A549 (cell line): ENCODE results near the gene TRIM15. TPM values are rescaled to one million over a fixed set of nuclear protein-coding genes. Genes with fewer than 3 reads are reported as not detected.

Source experiments
- ATAC-seq, 2 experiments: fragments of 200-7000 bp in 1 of 2; fragments of >200 bp in 1 of 2; cut with Nextera tagmentation in 1 of 2; cut with Tn5 transposase in 1 of 2; 3 replicates each; pipeline versions ENCODE4 v1.8.0 to v1.9.1; 2018 to 2020; ENCODE audit warnings: mild to moderate bottlenecking in 1 of 2, moderate library complexity in 1 of 2
- CTCF ChIA-PET: fragments of 300-600 bp; sonication (Branson Sonifier 250); formaldehyde crosslinking; extraction: SDS; loops from one replicate; lab custom pipeline; 2021; ENCODE audit warnings: antibody characterized with exemption, inconsistent platforms; lab: Yijun Ruan, JAX
- POLR2A ChIA-PET: fragments of 350-600 bp; formaldehyde crosslinking; extraction: SDS; loops from one replicate; lab custom pipeline; 2021; ENCODE audit warnings: antibody characterized with exemption, inconsistent platforms; lab: Yijun Ruan, JAX
- DNase-seq, 2 experiments: peaks; one replicate each; pipeline versions ENCODE4 v3.0.0 to v3.0.0-alpha.2; 2011 to 2016; ENCODE audit warnings: low read depth in 1 of 2, low spot score in 1 of 2
- FAIRE-seq: peaks from 2 replicates; lab custom pipeline; 2011; peaks lifted over from hg19 to GRCh38; lab: Jason Lieb, UNC
- H3K27ac ChIP-seq, 2 experiments: fragments of >200 bp; sonication (Bioruptor Twin); formaldehyde crosslinking; 3 replicates each; pipeline ENCODE4 v1.5.1; 2016 to 2017
- H3K4me1 ChIP-seq: fragments of >200 bp; sonication (Bioruptor Twin); formaldehyde crosslinking; 3 replicates; pipeline ENCODE4 v1.6.1; 2016
- H3K4me2 ChIP-seq: fragments of >200 bp; sonication (Bioruptor Twin); formaldehyde crosslinking; 3 replicates; pipeline ENCODE4 v1.6.1; 2016
- H3K4me3 ChIP-seq: fragments of >200 bp; sonication (Bioruptor Twin); formaldehyde crosslinking; 3 replicates; pipeline ENCODE4 v1.5.1; 2016
- H3K9me3 ChIP-seq: fragments of >200 bp; sonication (Bioruptor Twin); formaldehyde crosslinking; 3 replicates; pipeline ENCODE4 v1.6.1; 2016
- ATOH8 ChIP-seq: fragments of 250-450 bp; sonication (Bioruptor Pico); IDR thresholded peaks from 2 replicates; pipeline ENCODE4 v1.5.0; 2020; ENCODE audit warnings: low read depth, mild to moderate bottlenecking, moderate library complexity
- CBX8 ChIP-seq: fragments of 200-600 bp; sonication (generic); IDR thresholded peaks from 2 replicates; pipeline ENCODE4 v1.6.1; 2016
- CHD4 ChIP-seq: fragments of 200-600 bp; sonication (generic); IDR thresholded peaks from 2 replicates; pipeline ENCODE4 v1.6.1; 2016; ENCODE audit warnings: antibody characterized with exemption, mild to moderate bottlenecking, borderline replicate concordance
- CTCF ChIP-seq: fragments of >200 bp; sonication (Bioruptor Twin); formaldehyde crosslinking; IDR thresholded peaks from 3 replicates; pipeline ENCODE4 v1.5.1; 2016
- E2F6 ChIP-seq: IDR thresholded peaks from 2 replicates; pipeline ENCODE4 v1.6.1; 2012; ENCODE audit warnings: low read depth, borderline replicate concordance
- EP300 ChIP-seq, 2 experiments: fragments of >200 bp; sonication (Bioruptor Twin); formaldehyde crosslinking; IDR thresholded peaks; 2 replicates in 1 of 2; 3 replicates in 1 of 2; pipeline ENCODE4 v1.6.1; 2016 to 2017
- ESRRA ChIP-seq: fragments of 150-350 bp; IDR thresholded peaks from 2 replicates; pipeline ENCODE4 v1.6.1; 2014; ENCODE audit warnings: mild to moderate bottlenecking, low read length, borderline replicate concordance
- FOSL2 ChIP-seq, 2 experiments: fragments of 450-650 bp in 1 of 2; fragments of >200 bp in 1 of 2; sonication (Bioruptor Twin) in 1 of 2; formaldehyde crosslinking; IDR thresholded peaks; 2 replicates each; pipeline versions ENCODE4 v1.5.0 to v1.6.1; 2016 to 2020; ENCODE audit warnings: mild to moderate bottlenecking in 1 of 2, moderate library complexity in 1 of 2
- HDAC2 ChIP-seq: fragments of 200-600 bp; sonication (generic); IDR thresholded peaks from 2 replicates; pipeline ENCODE4 v1.6.1; 2016
- HEYL ChIP-seq: fragments of 250-450 bp; sonication (Bioruptor Pico); IDR thresholded peaks from 2 replicates; pipeline ENCODE4 v1.8.0; 2021; ENCODE audit warnings: mild to moderate bottlenecking, moderate library complexity
- HOXB5 ChIP-seq: fragments of 250-450 bp; sonication (Bioruptor Pico); IDR thresholded peaks from 2 replicates; pipeline ENCODE4 v1.5.0; 2020; ENCODE audit warnings: mild to moderate bottlenecking, moderate library complexity
- JUNB ChIP-seq: fragments of >200 bp; sonication (Bioruptor Twin); formaldehyde crosslinking; IDR thresholded peaks from 2 replicates; pipeline ENCODE4 v1.6.1; 2016
- MAX ChIP-seq: IDR thresholded peaks from 2 replicates; pipeline ENCODE4 v1.6.1; 2012
- MYC ChIP-seq: IDR thresholded peaks from 2 replicates; pipeline ENCODE4 v1.6.1; 2012; ENCODE audit warnings: mild to moderate bottlenecking, inconsistent platforms, low read length, improper control_type of control experiment, borderline replicate concordance
- NPAS2 ChIP-seq: fragments of 250-450 bp; sonication (Bioruptor Pico); IDR thresholded peaks from 2 replicates; pipeline ENCODE4 v1.8.0; 2022; ENCODE audit warnings: mild to moderate bottlenecking, moderate library complexity, borderline replicate concordance
- PBX3 ChIP-seq: IDR thresholded peaks from 2 replicates; pipeline ENCODE4 v1.6.1; 2012
- PHF8 ChIP-seq: fragments of 200-600 bp; sonication (generic); IDR thresholded peaks from 2 replicates; pipeline ENCODE4 v1.6.1; 2016; ENCODE audit warnings: low read depth, mild to moderate bottlenecking, antibody characterized with exemption, moderate library complexity, borderline replicate concordance
- POLR2AphosphoS2 ChIP-seq: conservative IDR thresholded peaks from 2 replicates; pipeline ENCODE4 v1.6.1; 2012; ENCODE audit warnings: low read length, improper control_type of control experiment, inconsistent platforms
- RAD21 ChIP-seq, 2 experiments: fragments of >200 bp in 1 of 2; sonication (Bioruptor Twin) in 1 of 2; formaldehyde crosslinking in 1 of 2; IDR thresholded peaks in 1 of 2; conservative IDR thresholded peaks in 1 of 2; 2 replicates in 1 of 2; 3 replicates in 1 of 2; pipeline ENCODE4 v1.6.1; 2012 to 2018; ENCODE audit warnings: inconsistent platforms in 1 of 2
- RARB ChIP-seq: fragments of 250-450 bp; sonication (Bioruptor Pico); IDR thresholded peaks from 2 replicates; pipeline ENCODE4 v1.8.0; 2021; ENCODE audit warnings: mild to moderate bottlenecking, moderate library complexity
- RFX5 ChIP-seq: fragments of 450-650 bp; IDR thresholded peaks from 2 replicates; pipeline ENCODE4 v1.7.1; 2014; ENCODE audit warnings: antibody characterized with exemption, mild to moderate bottlenecking, moderate library complexity
- SMC3 ChIP-seq: fragments of >200 bp; sonication (Bioruptor Twin); formaldehyde crosslinking; IDR thresholded peaks from 3 replicates; pipeline ENCODE4 v1.6.1; 2018; ENCODE audit warnings: inconsistent platforms
- TP53 ChIP-seq: fragments of 250-450 bp; sonication (Bioruptor Pico); IDR thresholded peaks from 2 replicates; pipeline ENCODE4 v1.5.0; 2021; ENCODE audit warnings: mild to moderate bottlenecking, moderate library complexity
- USF2 ChIP-seq: fragments of 450-650 bp; IDR thresholded peaks from 2 replicates; pipeline ENCODE4 v1.6.1; 2014; ENCODE audit warnings: antibody characterized with exemption
- ZC3H11A ChIP-seq: fragments of 450-650 bp; IDR thresholded peaks from 2 replicates; pipeline ENCODE4 v1.6.1; 2014; ENCODE audit warnings: antibody characterized with exemption, mild to moderate bottlenecking
- ZNF302 ChIP-seq: fragments of 250-450 bp; sonication (Bioruptor Pico); IDR thresholded peaks from 2 replicates; pipeline ENCODE4 v1.9.0; 2021; ENCODE audit warnings: inconsistent platforms, mild to moderate bottlenecking, moderate library complexity
- ZSCAN20 ChIP-seq: fragments of 250-450 bp; sonication (Bioruptor Pico); IDR thresholded peaks from 2 replicates; pipeline ENCODE4 v1.8.0; 2022; ENCODE audit warnings: mild to moderate bottlenecking, moderate library complexity
- WGBS: methylation state at CpG from one replicate; pipeline ENCODE4 v1.1.6; 2017; ENCODE audit errors: missing lambda C conversion rate; 5-methylcytosine and 5-hydroxymethylcytosine counted together
- polyA plus RNA-seq, 4 experiments: library from polyadenylated mRNA; depleted of rRNA in 3 of 4; stranded (reverse); fragments of >200 nt; fragmentation: RNase III in 1 of 4; extraction: RNeasy Plus Mini Kit Qiagen cat#74134 plus additional on column Dnase treatment in 1 of 4; gene quantifications; 2 replicates in 3 of 4; 3 replicates in 1 of 4; pipeline ENCODE4 v1.2.3, GENCODE V29; 2011 to 2017

Gene TRIM15
- polyA plus RNA-seq, 2 of the 4 experiments (the other 2 are of a cell fraction), result 0.09 to 0.37 TPM

GRCh38 chr6:30195951-30196350 is 32.6 kb downstream of the TRIM15 start:
- WGBS, result 100% methylated on average over 1 of the region's 1 CpG
- TF ChIP-seq RARB (CRISPR knock-in tag) (no peak), FOSL2 (IDR thresholded peaks at IDR 0.05) (no peak), FOSL2 (CRISPR knock-in tag; IDR thresholded peaks at IDR 0.05) (no peak), SMC3 (no peak), CHD4 (no peak), RFX5 (no peak), HEYL (no peak), JUNB (no peak), ZSCAN20 (CRISPR knock-in tag) (no peak), TP53 (CRISPR knock-in tag) (no peak), EP300 (IDR thresholded peaks at IDR 0.05) (no peak), ZNF302 (CRISPR knock-in tag) (no peak), MAX (no peak), ZC3H11A (no peak), POLR2AphosphoS2 (no peak), PHF8 (no peak), HOXB5 (CRISPR knock-in tag) (no peak), PBX3 (no peak), MYC (no peak), RAD21 (conservative IDR thresholded peaks at IDR 0.05 in 1 of 2, IDR thresholded peaks at IDR 0.05 in 1 of 2) (no peak), ESRRA (no peak)
- Histone ChIP-seq H3K4me2 (no peak overlapping the region), H3K27ac (no peak overlapping the region), H3K4me3 (no peak overlapping the region), H3K4me1 (no peaks in the 10 kb centered on the region), H3K9me3 (no peaks in the 10 kb centered on the region)
- DNase-seq (no peak), FAIRE-seq (no peak), ATAC-seq (no peak)
- POLR2A ChIA-PET, result no interaction called here
- CTCF ChIA-PET, result interaction anchor here (1.6 to 1.7 kb wide), 2 partner anchors 9 to 25 kb away, joined by 4 to 5 read pairs; no protein-coding TSS in a partner anchor

GRCh38 chr6:30196376-30196775 is 33.0 kb downstream of the TRIM15 start:
- no peak for DNase-seq
- POLR2A ChIA-PET, result no interaction called here
- H3K4me2 ChIP-seq, result no peak overlapping the region
- TF ChIP-seq CBX8 (no peak), RAD21 (conservative IDR thresholded peaks at IDR 0.05 in 1 of 2, IDR thresholded peaks at IDR 0.05 in 1 of 2) (no peak), USF2 (no peak), MAX (no peak), E2F6 (no peak), HOXB5 (CRISPR knock-in tag) (no peak), NPAS2 (no peak), CTCF (no peak), RFX5 (no peak), HDAC2 (no peak), ZNF302 (CRISPR knock-in tag) (no peak), ATOH8 (CRISPR knock-in tag) (no peak)
- TF ChIP-seq, all 56 proteins: peak for 0
- H3K9me3 ChIP-seq, result no peaks in the 10 kb centered on the region
- CTCF ChIA-PET, result interaction anchor here (1.0 to 1.7 kb wide), 2 partner anchors 9 to 41 kb away, joined by 3 to 5 read pairs; no protein-coding TSS in a partner anchor
- ATAC-seq (no peak), FAIRE-seq (no peak)
- H3K4me3 ChIP-seq, result no peak overlapping the region
- H3K4me1 ChIP-seq, result peaks cover 2% of the 10 kb centered on the region; the same call in 2 of the 3 replicates
- no peak overlapping the region for H3K27ac ChIP-seq
- 99% methylated on average over 11 of the region's 12 CpGs for whole genome bisulfite sequencing
